IMR-90 (cell line): ENCODE results near the gene PRPF6. TPM values are rescaled to one million over a fixed set of nuclear protein-coding genes. Genes with fewer than 3 reads are reported as not detected.

Source experiments
- ATAC-seq: fragments of 200-7000 bp; cut with Tn5 transposase; 2 replicates; pipeline ENCODE4 v1.9.1; 2020; ENCODE audit warnings: low read depth, mild to moderate bottlenecking, moderate library complexity
- BruUV-seq: library from RNA; stranded (reverse); fragments of 400-500 nt; replicated peaks from 2 replicates; lab custom pipeline; 2021; lab: Mats Ljungman, UMichigan
- CTCF ChIA-PET: fragments of 300-600 bp; formaldehyde crosslinking; extraction: SDS; loops from one replicate; lab custom pipeline; 2021; ENCODE audit warnings: antibody characterized with exemption; lab: Yijun Ruan, JAX
- POLR2A ChIA-PET: fragments of 300-600 bp; sonication (Branson Sonifier 250); formaldehyde crosslinking; loops from one replicate; lab custom pipeline; 2022; ENCODE audit warnings: antibody characterized with exemption; ENCODE audit not compliant: unreplicated experiment; lab: Charles Lee
- DNase-seq: peaks from one replicate; pipeline ENCODE4 v3.0.0; 2013
- H2AFZ ChIP-seq: replicated peaks from 2 replicates; pipeline ENCODE3; 2013; ENCODE audit warnings: low read length, mild to moderate bottlenecking; ENCODE audit not compliant: poor library complexity
- H2AK5ac ChIP-seq: 2 replicates; pipeline ENCODE4 v1.6.1; 2013; ENCODE audit warnings: low read depth, low read length, inconsistent platforms
- H2AK9ac ChIP-seq: replicated peaks from 2 replicates; pipeline ENCODE3; 2013; ENCODE audit warnings: mild to moderate bottlenecking, low read depth, low read length, moderate library complexity; ENCODE audit not compliant: poor library complexity
- H2BK120ac ChIP-seq: 2 replicates; pipeline ENCODE4 v1.6.1; 2013; ENCODE audit warnings: low read depth, low read length, inconsistent platforms
- H2BK15ac ChIP-seq: 3 replicates; pipeline ENCODE4 v1.6.1; 2013; ENCODE audit warnings: low read depth, low read length, inconsistent platforms
- H2BK20ac ChIP-seq: 2 replicates; pipeline ENCODE4 v1.6.1; 2013; ENCODE audit warnings: low read depth, mild to moderate bottlenecking, inconsistent platforms, low read length, moderate library complexity
- H2BK5ac ChIP-seq: 2 replicates; pipeline ENCODE4 v1.6.1; 2013; ENCODE audit warnings: mild to moderate bottlenecking, low read depth, low read length, inconsistent platforms; ENCODE audit not compliant: poor library complexity, severe bottlenecking
- H3K14ac ChIP-seq: replicated peaks from 2 replicates; pipeline ENCODE4 v1.6.1; 2013; ENCODE audit warnings: low read depth, low read length, inconsistent platforms
- H3K18ac ChIP-seq: 2 replicates; pipeline ENCODE4 v1.6.1; 2013; ENCODE audit warnings: low read depth, low read length, control low read depth
- H3K23ac ChIP-seq: 2 replicates; pipeline ENCODE4 v1.6.1; 2013; ENCODE audit warnings: low read depth, low read length, inconsistent platforms
- H3K27ac ChIP-seq: 2 replicates; pipeline ENCODE4 v1.5.1; 2013; ENCODE audit warnings: mild to moderate bottlenecking, control low read depth, low read length; ENCODE audit not compliant: insufficient read depth
- H3K27me3 ChIP-seq: 2 replicates; pipeline ENCODE4 v1.6.1; 2013; ENCODE audit warnings: low read length; ENCODE audit not compliant: control insufficient read depth, insufficient read depth
- H3K36me3 ChIP-seq: 2 replicates; pipeline ENCODE4 v1.6.1; 2013; ENCODE audit warnings: low read length, mixed read lengths; ENCODE audit not compliant: control insufficient read depth, insufficient read depth
- H3K4ac ChIP-seq: 2 replicates; pipeline ENCODE4 v1.6.1; 2013; ENCODE audit warnings: low read depth, low read length, inconsistent platforms
- H3K4me1 ChIP-seq: 2 replicates; pipeline ENCODE4 v1.6.1; 2013; ENCODE audit warnings: low read length, mixed read lengths; ENCODE audit not compliant: control insufficient read depth, insufficient read depth
- H3K4me2 ChIP-seq: 2 replicates; pipeline ENCODE4 v1.6.1; 2013; ENCODE audit warnings: low read depth, mild to moderate bottlenecking, control low read depth, low read length, moderate library complexity
- H3K4me3 ChIP-seq: 2 replicates; pipeline ENCODE4 v1.5.1; 2013; ENCODE audit warnings: low read depth, mild to moderate bottlenecking, control low read depth, low read length, moderate library complexity; ENCODE audit not compliant: insufficient read depth
- H3K56ac ChIP-seq: 2 replicates; pipeline ENCODE4 v1.6.1; 2013; ENCODE audit warnings: low read length, inconsistent platforms; ENCODE audit not compliant: insufficient read depth; ENCODE audit errors: extremely low read depth
- H3K79me1 ChIP-seq, 2 experiments: 2 replicates each; pipeline ENCODE4 v1.6.1; 2013; ENCODE audit warnings: low read length in 2 of 2, inconsistent platforms in 1 of 2, low read depth in 1 of 2
- H3K9ac ChIP-seq: 2 replicates; pipeline ENCODE4 v1.6.1; 2013; ENCODE audit warnings: low read depth, low read length, control low read depth
- H3K9me1 ChIP-seq: 2 replicates; pipeline ENCODE4 v1.6.1; 2013; ENCODE audit warnings: low read length, inconsistent platforms; ENCODE audit not compliant: insufficient read depth
- H3K9me3 ChIP-seq: 2 replicates; pipeline ENCODE4 v1.6.1; 2013; ENCODE audit warnings: low read length; ENCODE audit not compliant: control insufficient read depth, insufficient read depth
- H4K20me1 ChIP-seq: 2 replicates; pipeline ENCODE4 v1.6.1; 2013; ENCODE audit warnings: low read length, inconsistent platforms; ENCODE audit not compliant: insufficient read depth
- H4K5ac ChIP-seq: 2 replicates; pipeline ENCODE4 v1.6.1; 2013; ENCODE audit warnings: mild to moderate bottlenecking, low read depth, low read length, control low read depth
- H4K8ac ChIP-seq, 2 experiments: 2 replicates each; pipeline ENCODE4 v1.6.1; 2013; ENCODE audit warnings: low read depth in 2 of 2, low read length in 2 of 2, control low read depth in 1 of 2, inconsistent platforms in 1 of 2
- H4K91ac ChIP-seq: 2 replicates; pipeline ENCODE4 v1.6.1; 2013; ENCODE audit warnings: low read depth, low read length, inconsistent platforms; ENCODE audit not compliant: insufficient read depth
- BHLHE40 ChIP-seq: fragments of 150-350 bp; IDR thresholded peaks from 2 replicates; pipeline ENCODE4 v1.6.1; 2016; ENCODE audit warnings: mild to moderate bottlenecking, low read depth, low read length
- CEBPB ChIP-seq: IDR thresholded peaks from 2 replicates; pipeline ENCODE4 v1.6.1; 2012; ENCODE audit warnings: low read depth, low read length, improper control_type of control experiment
- CHD1 ChIP-seq: IDR thresholded peaks from 2 replicates; pipeline ENCODE4 v1.6.1; 2012; ENCODE audit warnings: low read depth, low read length, improper control_type of control experiment
- CTCF ChIP-seq: conservative IDR thresholded peaks from 2 replicates; pipeline ENCODE4 v1.5.1; 2012; ENCODE audit warnings: mild to moderate bottlenecking, low read depth, low read length, improper control_type of control experiment
- ELK1 ChIP-seq: fragments of 150-350 bp; IDR thresholded peaks from 2 replicates; pipeline ENCODE4 v1.6.1; 2016; ENCODE audit warnings: low read depth, mild to moderate bottlenecking, low read length, moderate library complexity, borderline replicate concordance
- FOS ChIP-seq: fragments of 150-350 bp; IDR thresholded peaks from 2 replicates; pipeline ENCODE4 v1.6.1; 2016; ENCODE audit warnings: low read depth, low read length
- MAFK ChIP-seq: IDR thresholded peaks from 2 replicates; pipeline ENCODE4 v1.6.1; 2012; ENCODE audit warnings: low read depth, low read length, improper control_type of control experiment
- MAZ ChIP-seq: IDR thresholded peaks from 2 replicates; pipeline ENCODE4 v1.6.1; 2012; ENCODE audit warnings: low read depth, mild to moderate bottlenecking, low read length, improper control_type of control experiment, moderate library complexity, borderline replicate concordance
- MXI1 ChIP-seq: IDR thresholded peaks from 2 replicates; pipeline ENCODE4 v1.6.1; 2012; ENCODE audit warnings: low read depth, mild to moderate bottlenecking, low read length, moderate library complexity, borderline replicate concordance
- NFE2L2 ChIP-seq: fragments of 150-350 bp; IDR thresholded peaks from 2 replicates; pipeline ENCODE4 v1.6.1; 2016; ENCODE audit warnings: low read depth, mild to moderate bottlenecking, low read length
- POLR2A ChIP-seq: IDR thresholded peaks from 2 replicates; pipeline ENCODE4 v1.6.1; 2012; ENCODE audit warnings: mild to moderate bottlenecking, low read depth, low read length
- RAD21 ChIP-seq: IDR thresholded peaks from 2 replicates; pipeline ENCODE4 v1.6.1; 2012; ENCODE audit warnings: low read length, improper control_type of control experiment
- RCOR1 ChIP-seq: IDR thresholded peaks from 2 replicates; pipeline ENCODE4 v1.6.1; 2012; ENCODE audit warnings: mild to moderate bottlenecking, low read length, improper control_type of control experiment; ENCODE audit not compliant: insufficient replicate concordance
- RFX5 ChIP-seq: IDR thresholded peaks from 2 replicates; pipeline ENCODE4 v1.8.0; 2012; ENCODE audit warnings: low read depth, mild to moderate bottlenecking, low read length, moderate library complexity
- SMC3 ChIP-seq: fragments of 150-350 bp; IDR thresholded peaks from 2 replicates; pipeline ENCODE4 v1.6.1; 2016; ENCODE audit warnings: low read depth, mild to moderate bottlenecking, antibody characterized with exemption, low read length, moderate library complexity
- whole genome bisulfite sequencing, 2 experiments: methylation state at CpG; one replicate each; pipeline versions ENCODE4 v1.1.5 to v1.1.7; 2013; ENCODE audit warnings: missing lambda C conversion rate in 2 of 2; ENCODE audit not compliant: insufficient read length in 1 of 2; ENCODE audit errors: extremely low coverage in 2 of 2; 5-methylcytosine and 5-hydroxymethylcytosine counted together
- dilution Hi-C: fragments of 300-500 bp; cut with HindIII; formaldehyde crosslinking; loops from one replicate; pipeline ENCODE4 v1.14.3; 2018; ENCODE audit warnings: low sequenced_read_pairs; ENCODE audit not compliant: unreplicated experiment
- in situ Hi-C: fragments of 300-500 bp; cut with MboI; formaldehyde crosslinking; loops from 3 replicates; pipeline ENCODE4 v1.14.3; 2019; ENCODE audit warnings: low sequenced_read_pairs, inconsistent platforms, mixed read lengths
- intact Hi-C: fragments of 100-400 bp; cut with micrococcal nuclease; formaldehyde crosslinking; loops from 2 replicates; pipeline ENCODE4 v1.10.0; 2022
- polyA plus RNA-seq, 3 experiments: library from polyadenylated mRNA; depleted of rRNA; stranded (reverse); fragments of >200 nt; gene quantifications; 2 replicates each; pipeline ENCODE4 v1.2.3, GENCODE V29; 2012; ENCODE audit warnings: low replicate concordance in 1 of 3
- total RNA-seq: library from RNA; depleted of rRNA; stranded (reverse); fragments of >200 nt; gene quantifications from 2 replicates; pipeline ENCODE4 v1.2.3, GENCODE V29; 2012
- TF ChIP-seq, protein P1 (sequence below): fragments of 150-350 bp; IDR thresholded peaks from 2 replicates; pipeline ENCODE4 v1.6.1; 2017; ENCODE audit warnings: mild to moderate bottlenecking, antibody characterized with exemption, low read length, low read depth

PRPF6 gene
- total and polyA plus RNA-seq, 2 of the 4 experiments (the other 2 are of a cell fraction) = 43.5 to 71.3 TPM

DNA sequence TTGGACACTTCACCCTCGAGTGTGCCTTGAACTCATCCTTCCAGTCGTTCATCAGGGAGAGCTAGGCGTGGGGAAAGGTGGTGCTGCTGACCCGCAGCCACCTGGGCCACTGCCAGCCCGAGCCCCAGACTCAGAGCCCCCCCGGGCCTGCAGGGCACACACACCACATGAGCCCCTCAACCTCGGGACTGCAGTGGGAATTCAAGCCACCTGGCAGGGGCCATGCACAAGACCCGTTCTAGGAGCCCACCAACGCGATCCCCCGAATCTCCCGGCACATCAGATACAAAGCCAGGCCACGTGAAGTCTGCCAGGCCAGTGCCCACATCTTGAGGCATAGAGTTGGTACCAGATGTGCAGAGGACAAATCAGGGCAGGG is 14.0 kb upstream of the PRPF6 start:
- no peak overlapping the region for H3K23ac ChIP-seq
- H3K14ac ChIP-seq = no peak overlapping the region
- intact Hi-C loops (no loop called here), dilution Hi-C loops (no loop called here), in situ Hi-C loops (no loop called here)
- BruUV-seq = no TSS peak
- no peak overlapping the region for H2AFZ ChIP-seq
- no peak overlapping the region for H3K4ac ChIP-seq
- H3K36me3 ChIP-seq = peaks cover 44% of the 10 kb centered on the region
- H3K9me3 ChIP-seq = no peaks in the 10 kb centered on the region
- ChIA-PET POLR2A (no interaction called here), CTCF (no interaction called here)
- H2BK20ac ChIP-seq = no peak overlapping the region
- H3K56ac ChIP-seq = no peak overlapping the region
- H3K18ac ChIP-seq = no peak overlapping the region
- H4K8ac ChIP-seq = no peak overlapping the region
- no peak overlapping the region for H2AK5ac ChIP-seq
- peaks cover 3% of the 10 kb centered on the region; the same call in 1 of the 2 replicates for H3K9me1 ChIP-seq
- no peak overlapping the region for H2BK15ac ChIP-seq
- 93% methylated on average over 5 of the region's 13 CpGs; no CpG with 5 or more reads in 1 of the 2 experiments for WGBS, 2 experiments
- ATAC-seq (no peak), DNase-seq (no peak)
- no peaks in the 10 kb centered on the region; the same call in 1 of the 2 replicates for H4K20me1 ChIP-seq
- H2AK9ac ChIP-seq = no peak overlapping the region
- no peak overlapping the region for H3K9ac ChIP-seq
- peaks cover 12 to 25% of the 10 kb centered on the region in 2 experiments for H3K79me1 ChIP-seq
- no peak overlapping the region for H4K5ac ChIP-seq
- H3K4me3 ChIP-seq = no peak overlapping the region
- H3K4me1 ChIP-seq = peaks cover 7% of the 10 kb centered on the region
- H3K27ac ChIP-seq = no peak overlapping the region
- no peak overlapping the region for H2BK5ac ChIP-seq
- no peak overlapping the region for H4K91ac ChIP-seq
- no peak overlapping the region for H3K4me2 ChIP-seq
- TF ChIP-seq NFE2L2 (no peak), CTCF (no peak), MAZ (no peak), POLR2A (no peak), BHLHE40 (no peak), RAD21 (no peak), FOS (no peak), CEBPB (no peak), MXI1 (no peak), RFX5 (no peak), ELK1 (no peak), CHD1 (no peak), RCOR1 (no peak), SMC3 (no peak), MAFK (no peak)
- TF ChIP-seq, protein P1, sequence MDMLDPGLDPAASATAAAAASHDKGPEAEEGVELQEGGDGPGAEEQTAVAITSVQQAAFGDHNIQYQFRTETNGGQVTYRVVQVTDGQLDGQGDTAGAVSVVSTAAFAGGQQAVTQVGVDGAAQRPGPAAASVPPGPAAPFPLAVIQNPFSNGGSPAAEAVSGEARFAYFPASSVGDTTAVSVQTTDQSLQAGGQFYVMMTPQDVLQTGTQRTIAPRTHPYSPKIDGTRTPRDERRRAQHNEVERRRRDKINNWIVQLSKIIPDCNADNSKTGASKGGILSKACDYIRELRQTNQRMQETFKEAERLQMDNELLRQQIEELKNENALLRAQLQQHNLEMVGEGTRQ = no peak
- no peaks in the 10 kb centered on the region for H3K27me3 ChIP-seq
- no peak overlapping the region for H2BK120ac ChIP-seq
